Measurements from ENCODE around the gene FAHD2A. TPM values are rescaled to one million over a fixed set of nuclear protein-coding genes. Genes with fewer than 3 reads are reported as not detected.
A peak's percentile ranks its signal among the peaks of the same experiment; 100 is the strongest.

The FAHD2A gene
- total RNA-seq, 6 experiments from 2014 or later, result 62.2 to 80.1 (median 75.7) TPM

DNA sequence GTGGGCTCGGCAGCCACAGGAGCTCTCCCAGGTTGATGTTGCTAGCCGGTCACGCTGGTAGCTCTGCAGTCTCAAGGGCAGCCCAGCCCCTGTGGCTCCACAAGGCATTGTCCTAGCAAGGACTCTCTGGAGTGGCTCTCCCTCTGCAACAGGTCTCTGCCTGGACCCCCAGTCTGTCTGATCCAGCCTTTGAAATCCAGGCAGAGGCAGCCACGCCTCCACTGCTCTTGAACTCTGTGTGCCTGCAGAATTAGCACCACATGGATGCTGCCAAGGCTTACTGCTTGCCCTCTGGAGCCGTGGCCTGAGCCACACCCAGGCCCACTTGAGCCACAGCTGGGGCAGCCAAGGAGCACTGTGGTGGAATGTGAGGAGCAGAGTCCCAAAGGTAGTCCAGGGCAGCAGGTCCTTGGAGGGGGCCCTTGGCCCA, 43.0 kb upstream of the FAHD2A start:
- Histone ChIP-seq H3K9me3 (no peaks in the 10 kb centered on the region), H3K4me3 (no peak overlapping the region), H3K36me3 (no peaks in the 10 kb centered on the region), H3K4me1 (no peaks in the 10 kb centered on the region), H3K27me3 (no peaks in the 10 kb centered on the region), H3K27ac (no peak overlapping the region)
- intact Hi-C loops (cut with DNase I), result no loop called here
- TF ChIP-seq, protein P1, sequence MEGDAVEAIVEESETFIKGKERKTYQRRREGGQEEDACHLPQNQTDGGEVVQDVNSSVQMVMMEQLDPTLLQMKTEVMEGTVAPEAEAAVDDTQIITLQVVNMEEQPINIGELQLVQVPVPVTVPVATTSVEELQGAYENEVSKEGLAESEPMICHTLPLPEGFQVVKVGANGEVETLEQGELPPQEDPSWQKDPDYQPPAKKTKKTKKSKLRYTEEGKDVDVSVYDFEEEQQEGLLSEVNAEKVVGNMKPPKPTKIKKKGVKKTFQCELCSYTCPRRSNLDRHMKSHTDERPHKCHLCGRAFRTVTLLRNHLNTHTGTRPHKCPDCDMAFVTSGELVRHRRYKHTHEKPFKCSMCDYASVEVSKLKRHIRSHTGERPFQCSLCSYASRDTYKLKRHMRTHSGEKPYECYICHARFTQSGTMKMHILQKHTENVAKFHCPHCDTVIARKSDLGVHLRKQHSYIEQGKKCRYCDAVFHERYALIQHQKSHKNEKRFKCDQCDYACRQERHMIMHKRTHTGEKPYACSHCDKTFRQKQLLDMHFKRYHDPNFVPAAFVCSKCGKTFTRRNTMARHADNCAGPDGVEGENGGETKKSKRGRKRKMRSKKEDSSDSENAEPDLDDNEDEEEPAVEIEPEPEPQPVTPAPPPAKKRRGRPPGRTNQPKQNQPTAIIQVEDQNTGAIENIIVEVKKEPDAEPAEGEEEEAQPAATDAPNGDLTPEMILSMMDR (IDR thresholded peaks at IDR 0.05), result no peak
- TF ChIP-seq POLR2A (IDR thresholded peaks at IDR 0.05), result no peak
- ATAC-seq, result no peak
- no CpG with 5 or more reads among the region's 5 CpGs for WGBS (ENCODE audit: insufficient coverage, low coverage, low lambda C conversion rate, missing lambda C conversion rate)
- DNase-seq, result peak in 2 of 3 donors; percentile 24 to 37

DNA sequence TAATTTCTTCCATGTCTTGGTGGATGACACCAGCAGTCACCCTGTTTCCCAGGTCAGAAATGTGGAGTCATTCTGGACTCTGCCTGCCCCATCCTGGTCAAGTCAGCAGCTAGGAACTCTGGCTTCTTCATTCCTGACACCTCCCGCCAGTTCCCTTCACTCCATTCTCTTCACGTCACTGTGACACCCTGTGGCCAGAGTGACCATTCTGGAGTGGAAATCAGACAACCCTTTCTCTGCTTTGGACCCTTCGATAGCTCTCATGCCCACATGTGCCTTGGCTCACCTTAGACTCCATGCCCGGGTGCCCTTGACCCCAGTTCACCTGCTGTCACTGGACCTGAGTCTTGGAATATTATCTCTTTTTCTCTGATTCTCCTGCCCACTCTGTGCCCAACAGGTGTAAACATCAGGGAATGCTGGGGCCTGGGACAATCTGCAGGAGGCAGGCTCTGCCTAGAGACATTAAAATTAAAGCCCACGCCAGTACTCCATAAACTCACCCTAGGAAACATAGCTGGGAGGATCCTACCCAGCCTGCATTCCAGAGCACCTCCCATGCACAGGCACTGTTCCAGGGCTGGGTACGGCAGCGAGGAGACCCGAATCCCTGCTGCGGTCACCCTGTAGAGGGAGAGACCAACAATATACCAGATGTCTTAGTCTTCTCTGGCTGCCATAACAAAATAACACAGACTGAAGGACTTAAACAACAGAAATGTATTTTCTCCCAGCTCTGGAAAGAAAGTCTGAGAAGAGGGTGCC, 41.1 kb upstream of the FAHD2A start:
- H3K36me3 ChIP-seq, result no peaks in the 10 kb centered on the region
- intact Hi-C loops (cut with DNase I), result no loop called here
- WGBS (ENCODE audit: insufficient coverage, low coverage, low lambda C conversion rate, missing lambda C conversion rate), result 80% methylated on average over 6 of the region's 9 CpGs
- H3K27me3 ChIP-seq, result no peaks in the 10 kb centered on the region
- TF ChIP-seq, protein P1 (IDR thresholded peaks at IDR 0.05), result no peak
- no peak for TF ChIP-seq POLR2A (IDR thresholded peaks at IDR 0.05)
- no peak overlapping the region for H3K27ac ChIP-seq
- DNase-seq (peak in 2 of 3 donors; percentile 3 to 20), ATAC-seq (no peak)
- H3K4me1 ChIP-seq, result no peaks in the 10 kb centered on the region
- no peak overlapping the region for H3K4me3 ChIP-seq
- H3K9me3 ChIP-seq, result no peaks in the 10 kb centered on the region

DNA sequence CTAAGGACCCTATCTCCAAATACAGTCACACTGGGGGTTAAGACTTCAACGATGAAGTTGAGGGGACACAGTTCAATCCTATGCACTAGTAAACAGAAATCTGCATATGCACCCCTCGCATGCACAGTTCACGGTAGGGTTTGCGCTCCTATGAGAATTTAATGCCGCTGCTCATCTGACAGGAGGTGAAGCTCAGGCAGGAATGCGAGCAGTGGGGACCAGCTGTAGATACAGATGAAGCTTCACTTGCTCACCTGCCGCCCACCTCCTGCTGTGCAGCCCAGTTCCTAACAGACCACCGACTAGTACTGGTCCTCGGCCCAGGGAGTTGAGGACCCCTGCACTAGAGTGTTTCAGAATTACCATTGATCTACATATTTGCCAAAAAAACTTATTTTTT, 40.0 kb upstream of the FAHD2A start:
- TF ChIP-seq, protein P1 (IDR thresholded peaks at IDR 0.05), result no peak
- no peak for TF ChIP-seq POLR2A (IDR thresholded peaks at IDR 0.05)
- DNase-seq, result peak in 1 of 3 donors; percentile 6
- Histone ChIP-seq H3K4me1 (no peaks in the 10 kb centered on the region), H3K36me3 (no peaks in the 10 kb centered on the region), H3K27me3 (no peaks in the 10 kb centered on the region), H3K4me3 (no peak overlapping the region), H3K27ac (no peak overlapping the region), H3K9me3 (no peaks in the 10 kb centered on the region)
- 91% methylated on average over 4 of the region's 9 CpGs for WGBS (ENCODE audit: insufficient coverage, low coverage, low lambda C conversion rate, missing lambda C conversion rate)
- intact Hi-C loops (cut with DNase I), result no loop called here
- no peak for ATAC-seq

DNA sequence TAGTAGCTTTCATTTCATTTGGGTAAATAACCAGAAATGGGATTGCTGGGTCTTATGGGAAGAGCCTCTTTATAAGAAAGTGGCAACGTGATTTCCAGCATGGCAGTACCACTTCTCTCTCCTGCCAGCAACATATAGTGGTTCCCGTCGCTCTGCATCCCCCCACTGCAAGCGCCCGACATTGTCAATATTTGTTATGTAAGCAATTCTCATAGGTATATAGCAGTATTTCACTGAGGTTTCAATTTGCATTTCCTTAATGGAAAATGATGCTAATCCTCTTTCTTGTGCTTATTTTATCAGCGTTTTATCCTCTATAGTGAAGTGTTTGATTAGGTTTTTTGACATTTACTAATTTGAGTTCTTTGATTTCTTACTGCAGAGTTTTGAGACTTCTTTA, 36.0 kb upstream of the FAHD2A start:
- no peaks in the 10 kb centered on the region for H3K9me3 ChIP-seq
- no peak for DNase-seq
- no peaks in the 10 kb centered on the region for H3K36me3 ChIP-seq
- TF ChIP-seq POLR2A (IDR thresholded peaks at IDR 0.05), result no peak
- TF ChIP-seq, protein P1 (IDR thresholded peaks at IDR 0.05), result no peak
- no peak overlapping the region for H3K27ac ChIP-seq
- WGBS (ENCODE audit: insufficient coverage, low coverage, low lambda C conversion rate, missing lambda C conversion rate), result 65% methylated on average over 6 of the region's 6 CpGs
- intact Hi-C loops (cut with DNase I), result no loop called here
- H3K27me3 ChIP-seq, result no peaks in the 10 kb centered on the region
- no peak for ATAC-seq
- H3K4me3 ChIP-seq, result no peak overlapping the region
- H3K4me1 ChIP-seq, result no peaks in the 10 kb centered on the region

Measured in right lobe of liver (tissue), 6 donors.